Measurements from ENCODE around the gene ENTPD5.
"Not testable (repeated sequence)": the region's sequence is repeated elsewhere in the genome, so short reads cannot be mapped to it uniquely, and the experiment has no call there.

DNA sequence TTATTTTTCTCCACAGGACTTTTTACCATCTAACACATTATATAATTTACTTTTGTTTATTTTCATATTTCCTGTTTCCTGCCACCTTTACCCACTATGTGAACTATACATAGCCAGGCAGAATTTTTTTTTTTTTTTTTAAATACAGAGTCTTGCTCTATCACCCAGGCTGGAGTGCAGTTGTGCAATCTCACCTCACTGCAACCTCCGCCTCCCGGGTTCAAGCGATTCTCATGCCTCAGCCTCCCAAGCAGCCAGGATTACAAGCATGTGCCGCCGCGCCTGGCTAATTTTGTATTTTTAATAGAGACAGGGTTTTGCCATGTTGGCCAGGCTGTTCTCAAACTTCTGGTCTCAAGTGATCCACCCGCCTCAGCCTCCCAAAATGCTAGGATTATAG lies 24.2 kb downstream of the ENTPD5 start:
- TF ChIP-seq EP300 (IDR thresholded peaks at IDR 0.05; ENCODE audit: borderline replicate concordance in 1 of 2, low read depth in 1 of 2, low read length in 1 of 2); SIN3A (IDR thresholded peaks at IDR 0.05; ENCODE audit: borderline replicate concordance, low read depth, low read length): not testable (repeated sequence)
